Right lobe of liver (tissue), 4 donors: ENCODE results near the gene DDX28.

Experiments used
- POLR2A ChIP-seq: fragments of 450-650 bp; IDR thresholded peaks from one replicate; pipeline ENCODE4 v1.6.1; 2017; ENCODE audit warnings: antibody characterized with exemption, mild to moderate bottlenecking
- TF ChIP-seq, protein P1 (sequence below), 4 donors: fragments of 200-600 bp in 3 of 4; fragments of 450-650 bp in 1 of 4; IDR thresholded peaks; one replicate each; pipeline versions ENCODE4 v1.5.1 to v1.8.0; 2016 to 2022; ENCODE audit warnings: antibody characterized with exemption in 4 of 4, mild to moderate bottlenecking in 2 of 4
- donor health status: DM: no; HTN: no; CAD: no.
- donor health status: DM: no; HTN: no; CAD: no.
- donor health status: DM: no; HTN: yes; CAD: no.

DNA sequence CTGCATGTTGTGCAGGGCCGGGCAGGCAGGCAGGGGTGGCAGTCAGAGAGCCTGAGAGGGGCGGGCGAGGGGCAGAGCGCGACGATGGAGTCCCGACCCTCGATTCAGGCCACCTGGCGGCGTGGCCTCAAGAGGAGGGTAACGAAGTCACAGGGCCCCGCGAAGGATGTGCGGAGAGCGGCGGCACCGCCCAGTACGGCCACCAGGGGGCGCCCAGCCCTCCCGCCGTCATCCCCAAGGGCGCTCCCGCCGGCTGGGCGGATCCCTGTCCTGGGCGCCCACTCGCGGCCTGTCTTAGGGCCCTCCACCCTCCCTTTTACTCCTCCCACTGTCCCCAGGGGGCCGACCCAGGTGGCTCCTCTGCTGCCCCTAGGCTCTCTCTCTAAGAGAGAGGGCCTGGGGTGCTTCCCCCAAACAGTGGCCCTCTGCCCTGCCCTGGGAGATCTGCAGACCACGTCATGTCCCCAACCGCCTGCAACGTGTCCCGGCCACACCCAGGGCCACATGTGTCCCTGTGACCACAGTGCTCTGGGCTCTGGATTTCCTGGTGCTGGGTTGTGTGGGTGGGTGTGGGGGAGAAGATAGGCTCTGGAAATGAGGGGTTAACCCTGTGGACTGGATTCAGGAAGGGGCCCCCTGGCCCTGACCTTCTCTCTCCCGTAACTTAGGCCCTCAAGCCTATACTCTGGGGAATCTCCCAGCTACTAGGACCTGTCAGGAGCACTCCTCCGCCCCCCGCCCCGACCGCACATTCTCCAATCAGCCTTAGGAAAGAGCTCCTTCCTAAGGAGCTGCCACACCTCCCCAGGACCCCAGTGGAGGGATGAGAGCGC lies 29.6 kb downstream of the DDX28 start:
- TF ChIP-seq, protein P1, sequence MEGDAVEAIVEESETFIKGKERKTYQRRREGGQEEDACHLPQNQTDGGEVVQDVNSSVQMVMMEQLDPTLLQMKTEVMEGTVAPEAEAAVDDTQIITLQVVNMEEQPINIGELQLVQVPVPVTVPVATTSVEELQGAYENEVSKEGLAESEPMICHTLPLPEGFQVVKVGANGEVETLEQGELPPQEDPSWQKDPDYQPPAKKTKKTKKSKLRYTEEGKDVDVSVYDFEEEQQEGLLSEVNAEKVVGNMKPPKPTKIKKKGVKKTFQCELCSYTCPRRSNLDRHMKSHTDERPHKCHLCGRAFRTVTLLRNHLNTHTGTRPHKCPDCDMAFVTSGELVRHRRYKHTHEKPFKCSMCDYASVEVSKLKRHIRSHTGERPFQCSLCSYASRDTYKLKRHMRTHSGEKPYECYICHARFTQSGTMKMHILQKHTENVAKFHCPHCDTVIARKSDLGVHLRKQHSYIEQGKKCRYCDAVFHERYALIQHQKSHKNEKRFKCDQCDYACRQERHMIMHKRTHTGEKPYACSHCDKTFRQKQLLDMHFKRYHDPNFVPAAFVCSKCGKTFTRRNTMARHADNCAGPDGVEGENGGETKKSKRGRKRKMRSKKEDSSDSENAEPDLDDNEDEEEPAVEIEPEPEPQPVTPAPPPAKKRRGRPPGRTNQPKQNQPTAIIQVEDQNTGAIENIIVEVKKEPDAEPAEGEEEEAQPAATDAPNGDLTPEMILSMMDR (IDR thresholded peaks at IDR 0.05): peak; percentile 97 to 99 (median 98)
- no peak for TF ChIP-seq POLR2A
